HepG2 (cell line): ENCODE results near the gene TOX4. TPM values are rescaled to one million over a fixed set of nuclear protein-coding genes. Genes with fewer than 3 reads are reported as not detected.
A peak's percentile ranks its signal among the peaks of the same experiment; 100 is the strongest.

Source experiments
- CSRNP2 ChIP-seq: sonication (generic); formaldehyde crosslinking; conservative IDR thresholded peaks from 2 replicates; pipeline ENCODE4 v1.8.0; 2022; ENCODE audit warnings: low read depth, missing genetic modification reagents
- IRF1 ChIP-seq: sonication (generic); formaldehyde crosslinking; IDR thresholded peaks from 2 replicates; pipeline ENCODE4 v1.4.0; 2020; ENCODE audit warnings: low read depth, mild to moderate bottlenecking, missing genetic modification reagents
- JUND ChIP-seq: sonication (generic); formaldehyde crosslinking; IDR thresholded peaks from 2 replicates; pipeline ENCODE4 v1.8.0; 2022; ENCODE audit warnings: mild to moderate bottlenecking, missing genetic modification reagents
- MBNL3 ChIP-seq: fragments of 250-450 bp; sonication (Bioruptor Pico); conservative IDR thresholded peaks from 2 replicates; pipeline ENCODE4 v1.8.0; 2022; ENCODE audit warnings: mild to moderate bottlenecking, inconsistent platforms
- MTERF4 ChIP-seq: sonication (generic); formaldehyde crosslinking; IDR thresholded peaks from 2 replicates; pipeline ENCODE4 v1.8.0; 2023; ENCODE audit warnings: mild to moderate bottlenecking, missing genetic modification reagents
- RFXAP ChIP-seq: sonication (generic); formaldehyde crosslinking; IDR thresholded peaks from 2 replicates; pipeline ENCODE4 v1.4.0; 2020; ENCODE audit warnings: missing genetic modification reagents, borderline replicate concordance
- SMARCE1 ChIP-seq: fragments of 450-650 bp; IDR thresholded peaks from 2 replicates; pipeline ENCODE4 v1.6.1; 2017; ENCODE audit warnings: borderline replicate concordance
- STAT6 ChIP-seq: sonication (generic); formaldehyde crosslinking; IDR thresholded peaks from 2 replicates; pipeline ENCODE4 v1.4.0; 2020; ENCODE audit warnings: missing genetic modification reagents, mild to moderate bottlenecking, borderline replicate concordance
- TCF7L2 ChIP-seq: IDR thresholded peaks from 2 replicates; pipeline ENCODE4 v1.6.1; 2011; ENCODE audit warnings: mild to moderate bottlenecking, low read depth, low read length, moderate library complexity
- TIGD3 ChIP-seq: sonication (generic); formaldehyde crosslinking; IDR thresholded peaks from 2 replicates; pipeline ENCODE4 v1.5.1; 2020; ENCODE audit warnings: mild to moderate bottlenecking, missing genetic modification reagents, borderline replicate concordance
- U2AF2 ChIP-seq: fragments of 200-400 bp; formaldehyde crosslinking; IDR thresholded peaks from 2 replicates; pipeline ENCODE4 v1.6.1; 2017; ENCODE audit warnings: low read depth, mild to moderate bottlenecking, low read length
- ZBTB3 ChIP-seq: sonication (generic); formaldehyde crosslinking; IDR thresholded peaks from 2 replicates; pipeline ENCODE4 v1.4.0; 2020; ENCODE audit warnings: low read depth, mild to moderate bottlenecking, moderate library complexity, missing genetic modification reagents, borderline replicate concordance
- ZBTB4 ChIP-seq: sonication (generic); formaldehyde crosslinking; IDR thresholded peaks from 2 replicates; pipeline ENCODE4 v1.4.0; 2020; ENCODE audit warnings: missing genetic modification reagents, mild to moderate bottlenecking, borderline replicate concordance
- ZNF343 ChIP-seq: sonication (generic); formaldehyde crosslinking; IDR thresholded peaks from 2 replicates; pipeline ENCODE4 v1.4.0; 2020; ENCODE audit warnings: mild to moderate bottlenecking, missing genetic modification reagents
- ZNF431 ChIP-seq: sonication (generic); formaldehyde crosslinking; IDR thresholded peaks from 2 replicates; pipeline ENCODE4 v1.9.0; 2022; ENCODE audit warnings: missing genetic modification reagents, low read depth, mild to moderate bottlenecking, borderline replicate concordance
- ZNF773 ChIP-seq: sonication (generic); formaldehyde crosslinking; IDR thresholded peaks from 2 replicates; pipeline ENCODE4 v1.4.0; 2020; ENCODE audit warnings: missing genetic modification reagents, borderline replicate concordance
- polyA plus RNA-seq, 8 experiments: library from polyadenylated mRNA; depleted of rRNA in 3 of 8; stranded (reverse) in 7 of 8; unstranded in 1 of 8; fragments of >200 nt; fragmentation: Illumina TruSeq in 4 of 8; extraction: Trizol in 4 of 8; gene quantifications; 2 replicates each; pipeline versions ENCODE4 v1.2.1 to v1.2.3, GENCODE V29; 2011 to 2016; ENCODE audit warnings: low read depth in 4 of 8, missing spikeins in 1 of 8, mixed read lengths in 1 of 8; ENCODE audit not compliant: insufficient read depth in 1 of 8
- total RNA-seq, 5 experiments: library from RNA; depleted of rRNA; stranded (reverse); fragments of >200 nt; fragmentation: Illumina TruSeq; extraction: Trizol; gene quantifications; 2 replicates each; pipeline ENCODE4 v1.2.3, GENCODE V29; 2016; ENCODE audit warnings: low read depth in 1 of 5

TOX4 gene
- total and polyA plus RNA-seq, 2 of the 13 experiments (the other 11 are each of a cell fraction or from before 2014, with no cell fraction given), result 71.8 to 163 TPM

- no peak for TF ChIP-seq CSRNP2 (CRISPR knock-in tag)
- no peak for TF ChIP-seq SMARCE1
- TF ChIP-seq MBNL3 (CRISPR knock-in tag), result no peak
- no peak for TF ChIP-seq ZBTB4 (CRISPR knock-in tag)
- no peak for TF ChIP-seq ZBTB3
- TF ChIP-seq MTERF4, result peak; percentile 75; the same call in 1 of the 2 replicates
- TF ChIP-seq IRF1 (CRISPR knock-in tag), result no peak
- 0 out of 2 replicates have a peak, but pooled peaks have one; percentile 11 for TF ChIP-seq U2AF2
- no peak for TF ChIP-seq ZNF343 (CRISPR knock-in tag)
- TF ChIP-seq TIGD3 (CRISPR knock-in tag), result no peak
- TF ChIP-seq ZNF773 (CRISPR knock-in tag), result no peak
- peak; percentile 97 for TF ChIP-seq STAT6 (CRISPR knock-in tag)
- peak; percentile 92 for TF ChIP-seq ZNF431 (CRISPR knock-in tag)
- no peak for TF ChIP-seq TCF7L2
- peak; percentile 85 for TF ChIP-seq RFXAP
- TF ChIP-seq JUND (CRISPR knock-in tag), result 0 out of 2 replicates have a peak, but pooled peaks have one; percentile 22
Observed at GRCh38 chr14:21455912-21456667, 20.9 kb upstream of the TOX4 start, which contains the start of gene CHD8 (continued).
